Right cardiac atrium (tissue), 5 donors: ENCODE results near the gene FAM110A. TPM values are rescaled to one million over a fixed set of nuclear protein-coding genes. Genes with fewer than 3 reads are reported as not detected.

Experiments used
- ATAC-seq, 2 donors: fragments of 200-7000 bp; cut with Tn5 transposase; one replicate each; pipeline versions ENCODE4 v1.8.0 to v1.9.1; 2020; ENCODE audit warnings: moderate library complexity in 2 of 2, mild to moderate bottlenecking in 1 of 2
- DNase-seq, 3 donors: peaks; one replicate each; pipeline ENCODE4 v3.0.0-alpha.2; 2020
- H3K27ac ChIP-seq: one replicate; pipeline ENCODE4 v1.5.1; 2013; ENCODE audit warnings: mild to moderate bottlenecking, low read length, control low read depth, moderate library complexity
- H3K27me3 ChIP-seq: one replicate; pipeline ENCODE4 v1.6.1; 2013; ENCODE audit not compliant: control insufficient read depth, insufficient read depth
- H3K4me1 ChIP-seq: one replicate; pipeline ENCODE4 v1.6.1; 2013; ENCODE audit warnings: low read length; ENCODE audit not compliant: control insufficient read depth, insufficient read depth
- H3K4me3 ChIP-seq: one replicate; pipeline ENCODE4 v1.5.1; 2013; ENCODE audit warnings: low read length, control low read depth
- H3K9me3 ChIP-seq: one replicate; pipeline ENCODE4 v1.6.1; 2013; ENCODE audit warnings: low read length; ENCODE audit not compliant: control insufficient read depth
- WGBS: extraction: QIAGEN DNeasy Blood & Tissue Kit; methylation state at CpG from one replicate; pipeline ENCODE4 v1.1.7; 2013; 5-methylcytosine and 5-hydroxymethylcytosine counted together
- intact Hi-C, 4 donors: fragments of 100-400 bp; cut with DNase I; formaldehyde crosslinking; loops; one replicate each; pipeline versions ENCODE4 v1.11.0 to v1.14.0; 2022 to 2023
- polyA plus RNA-seq: library from polyadenylated mRNA; stranded (reverse); fragments of 200-250 nt; gene quantifications from one replicate; pipeline ENCODE4 v1.2.3, GENCODE V29; 2013
- total RNA-seq, 4 donors: library from RNA; stranded (reverse); fragmentation: NEBNext Ultra II Directional; extraction: Animal tissue kit (Norgen Biotek cat#: 25700); gene quantifications; one replicate each; pipeline ENCODE4 v1.2.1, GENCODE V29; 2021
- donor health status: healthy with polysubstance abuse.
- donor health status: DM: no; HTN: yes; CAD: no.
- donor health status: DM: no; HTN: no; CAD: no.
- donor health status: DM: no; HTN: yes; CAD: no; lungs with severe emphysema.
- donor health status: DM: yes; HTN: yes; CAD: no.

The FAM110A gene
- total and polyA plus RNA-seq, 5 donors: 2.6 to 4.3 (median 3.5) TPM

GRCh38 chr20:875115-875514 is 41.6 kb downstream of the FAM110A start:
- no peak for DNase-seq
- Histone ChIP-seq H3K27ac (no peak overlapping the region), H3K4me3 (no peak overlapping the region), H3K9me3 (no peaks in the 10 kb centered on the region), H3K27me3 (no peaks in the 10 kb centered on the region), H3K4me1 (no peaks in the 10 kb centered on the region)
- WGBS: 85% methylated on average over 4 of the region's 4 CpGs
- no peak for ATAC-seq
- intact Hi-C loops: no loop called here

- H3K4me1 ChIP-seq: no peaks in the 10 kb centered on the region
- H3K27me3 ChIP-seq: no peaks in the 10 kb centered on the region
- H3K9me3 ChIP-seq: no peaks in the 10 kb centered on the region
- no peak for ATAC-seq
- intact Hi-C loops: no loop called here
- DNase-seq: no peak
- 86% methylated on average over 7 of the region's 7 CpGs for WGBS
- H3K4me3 ChIP-seq: no peak overlapping the region
- H3K27ac ChIP-seq: no peak overlapping the region
Measured at GRCh38 chr20:877814-878213, 44.3 kb downstream of the FAM110A start.

DNA sequence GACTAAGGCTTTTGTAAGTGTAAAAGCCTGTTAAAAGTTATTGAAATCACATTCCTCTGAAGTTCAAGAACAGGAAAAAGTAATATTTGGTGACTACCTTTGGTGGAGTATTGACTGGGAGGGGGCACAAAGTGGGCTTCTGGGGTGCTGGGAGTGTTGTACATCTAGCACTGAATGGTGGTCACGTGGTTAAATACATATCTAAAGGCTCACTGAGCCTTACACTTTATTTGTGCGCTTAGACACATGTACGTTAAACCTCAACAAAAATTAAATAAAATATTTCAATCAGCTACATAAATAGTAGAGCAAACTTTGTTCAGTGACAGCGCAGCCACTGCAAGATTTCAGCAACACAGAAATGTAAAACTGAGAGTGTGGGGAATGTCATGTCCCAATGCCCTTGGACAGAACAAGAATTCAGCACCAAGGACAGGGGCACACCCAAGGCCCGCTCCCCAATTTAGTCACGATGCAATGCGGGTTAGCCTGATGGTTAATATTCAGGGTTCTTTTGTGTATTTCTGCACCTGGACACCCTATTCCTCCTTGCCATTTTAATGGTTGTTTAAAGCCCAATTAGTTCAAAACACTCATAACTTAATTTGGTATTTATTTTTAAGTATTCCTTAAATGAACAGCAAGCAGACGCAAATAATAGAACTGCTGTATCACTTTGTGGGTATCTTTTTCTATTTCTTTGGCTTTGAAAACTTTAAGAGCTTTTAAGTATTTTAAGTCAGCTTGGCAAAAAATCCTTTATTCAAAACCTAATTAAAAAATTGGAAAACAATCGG is 45.2 kb downstream of the FAM110A start:
- intact Hi-C loops: no loop called here
- Histone ChIP-seq H3K27ac (no peak overlapping the region), H3K4me1 (no peaks in the 10 kb centered on the region), H3K4me3 (no peak overlapping the region), H3K9me3 (no peaks in the 10 kb centered on the region), H3K27me3 (no peaks in the 10 kb centered on the region)
- DNase-seq (no peak), ATAC-seq (no peak)
- 49% methylated on average over 9 of the region's 9 CpGs for WGBS

GRCh38 chr20:879626-880025 is 46.1 kb downstream of the FAM110A start:
- no peak for ATAC-seq

DNA sequence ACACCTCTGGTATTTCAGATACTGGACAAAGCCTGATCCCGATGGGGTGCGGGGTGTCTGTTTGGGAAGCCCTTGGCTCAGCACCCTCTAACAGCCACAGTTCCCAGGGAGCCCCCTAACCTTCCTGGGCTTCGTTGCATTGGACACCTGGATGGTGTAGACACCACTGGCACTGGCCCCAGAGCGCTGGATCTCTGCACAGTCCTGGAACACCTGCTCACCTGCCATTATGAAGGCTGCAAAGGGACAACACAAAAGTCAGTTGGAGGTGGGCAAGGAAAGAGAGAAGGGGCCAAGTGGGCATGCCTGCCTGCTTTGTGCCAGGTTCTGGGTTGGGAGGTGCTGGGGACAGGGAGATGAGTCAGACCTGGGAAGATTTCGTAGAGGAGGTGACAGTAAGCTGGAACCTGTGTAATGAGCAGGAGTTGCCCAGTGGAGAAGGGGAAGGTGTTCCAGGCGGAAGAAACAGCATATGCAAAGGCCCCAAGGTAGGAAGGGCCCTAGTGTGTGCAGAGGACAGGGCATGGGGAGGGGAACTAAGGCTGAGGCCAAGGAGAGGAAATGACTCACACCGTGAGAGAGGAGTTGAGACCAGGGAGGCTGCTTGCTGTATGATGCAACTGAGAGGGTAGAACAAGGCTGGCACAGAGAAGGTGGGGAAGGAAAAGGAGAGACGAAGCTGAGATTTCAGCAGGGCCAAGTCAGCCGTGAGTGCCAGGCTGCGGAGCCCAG is 47.7 kb downstream of the FAM110A start:
- H3K4me3 ChIP-seq: no peak overlapping the region
- ATAC-seq (peak in 1 of 2 donors; percentile 58), DNase-seq (no peak)
- no peak overlapping the region for H3K27ac ChIP-seq
- H3K27me3 ChIP-seq: no peaks in the 10 kb centered on the region
- intact Hi-C loops: no loop called here
- 69% methylated on average over 10 of the region's 10 CpGs for WGBS
- no peaks in the 10 kb centered on the region for H3K9me3 ChIP-seq
- H3K4me1 ChIP-seq: no peaks in the 10 kb centered on the region

More at GRCh38 chr20:879626-880025, 46.1 kb downstream of the FAM110A start:
- DNase-seq: no peak
- WGBS: 59% methylated on average over 4 of the region's 4 CpGs
- no peak overlapping the region for H3K27ac ChIP-seq
- no peak overlapping the region for H3K4me3 ChIP-seq
- intact Hi-C loops: no loop called here
- H3K9me3 ChIP-seq: no peaks in the 10 kb centered on the region
- no peaks in the 10 kb centered on the region for H3K27me3 ChIP-seq
- H3K4me1 ChIP-seq: no peaks in the 10 kb centered on the region

DNA sequence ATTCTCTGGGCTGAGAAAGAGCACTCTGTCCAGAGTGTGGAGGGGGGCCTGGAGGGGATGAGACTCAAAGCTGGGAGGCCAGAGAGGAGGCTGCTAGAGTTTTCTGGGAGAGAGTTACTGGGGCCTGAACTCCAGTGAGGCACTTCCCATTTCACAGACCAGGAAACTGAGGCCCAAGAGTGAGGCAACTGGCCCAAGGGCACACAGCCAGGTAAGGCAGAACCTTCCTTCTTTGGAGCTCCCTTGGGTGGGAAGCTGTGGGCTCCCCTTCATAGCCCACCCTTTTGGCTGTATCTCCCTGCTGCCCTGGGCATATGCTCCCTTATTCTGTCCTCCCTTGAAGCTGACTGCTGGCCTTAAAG is 48.2 kb downstream of the FAM110A start:
- no peaks in the 10 kb centered on the region for H3K9me3 ChIP-seq
- ATAC-seq (no peak), DNase-seq (no peak)
- intact Hi-C loops: no loop called here
- no peaks in the 10 kb centered on the region for H3K27me3 ChIP-seq
- no peaks in the 10 kb centered on the region for H3K4me1 ChIP-seq
- H3K27ac ChIP-seq: no peak overlapping the region
- H3K4me3 ChIP-seq: no peak overlapping the region

DNA sequence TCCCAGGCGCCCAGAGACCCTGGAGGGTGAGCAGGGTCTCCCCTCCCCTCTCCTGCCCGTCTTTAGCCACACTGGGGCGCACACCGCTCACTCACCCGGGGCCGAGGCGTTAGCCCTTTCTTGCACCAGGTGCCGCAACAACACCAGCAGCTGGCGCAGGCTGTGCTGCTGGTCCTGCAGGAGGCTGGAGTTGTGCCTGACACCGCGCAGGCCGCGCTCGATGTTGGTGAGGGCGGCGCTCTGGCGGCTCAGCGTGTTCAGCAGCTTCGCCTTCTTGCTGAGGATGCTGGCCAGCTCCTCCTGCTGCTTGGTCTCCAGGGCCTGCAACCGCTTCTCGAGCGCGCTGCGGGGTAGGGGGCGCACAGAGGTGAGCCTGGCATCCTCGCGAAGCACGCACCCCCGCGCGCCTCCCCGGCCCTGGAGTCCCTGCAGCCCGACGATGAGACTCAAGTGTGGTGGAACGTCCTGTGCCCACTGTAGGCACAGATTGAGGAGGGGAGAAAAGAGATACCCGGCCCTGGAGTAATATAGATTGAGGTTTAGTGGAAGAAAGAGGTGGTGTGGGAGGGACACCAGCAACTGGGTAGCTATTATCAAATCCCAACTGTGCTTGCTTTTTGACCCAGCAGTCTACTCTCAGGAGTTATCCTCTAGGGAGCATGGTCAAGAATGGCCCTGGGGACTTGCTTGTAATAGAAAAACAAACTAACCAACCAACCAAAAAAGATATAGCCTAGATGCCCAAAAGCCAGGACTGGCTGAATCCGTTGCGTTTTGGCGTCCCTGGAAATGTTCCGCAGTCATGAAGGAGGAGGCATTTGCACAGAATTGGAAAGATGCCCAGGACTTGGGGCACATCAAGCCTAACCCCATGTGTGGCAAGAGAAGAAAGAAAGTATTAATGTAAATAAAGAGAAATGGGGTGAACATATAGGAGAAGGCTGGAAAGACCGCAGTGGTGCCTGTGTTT is 51.8 kb downstream of the FAM110A start:
- Histone ChIP-seq H3K27me3 (no peaks in the 10 kb centered on the region), H3K9me3 (no peaks in the 10 kb centered on the region), H3K4me1 (no peaks in the 10 kb centered on the region), H3K27ac (no peak overlapping the region), H3K4me3 (no peak overlapping the region)
- DNase-seq (peak; percentile 70 to 93 (median 88)), ATAC-seq (peak; percentile 71 to 84)
- intact Hi-C loops: no loop called here
- WGBS: 14% methylated on average over 41 of the region's 41 CpGs

DNA sequence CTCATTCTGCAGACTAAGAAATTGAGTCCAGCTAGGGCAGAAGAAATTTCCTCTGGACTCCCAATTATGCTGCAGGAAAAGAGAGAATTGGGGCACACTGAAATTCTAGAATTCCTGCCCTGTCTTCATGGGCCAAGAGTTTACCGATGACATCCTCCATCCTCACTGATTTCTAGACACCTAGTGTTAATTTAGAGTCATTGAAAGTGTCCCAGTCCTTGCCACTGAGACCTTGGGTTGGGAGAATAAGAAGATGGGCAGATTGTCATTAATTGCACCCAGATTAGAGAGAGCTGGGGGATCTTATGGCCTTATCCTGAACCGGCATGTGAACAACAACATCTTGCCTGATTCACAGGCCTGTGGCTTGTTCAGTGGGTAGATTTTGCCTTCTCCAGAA is 53.6 kb downstream of the FAM110A start:
- Histone ChIP-seq H3K4me3 (no peak overlapping the region), H3K27me3 (no peaks in the 10 kb centered on the region), H3K27ac (no peak overlapping the region), H3K4me1 (peaks cover 11% of the 10 kb centered on the region), H3K9me3 (no peaks in the 10 kb centered on the region)
- intact Hi-C loops: no loop called here
- no peak for DNase-seq
- 85% methylated on average over 2 of the region's 2 CpGs for WGBS
- ATAC-seq: no peak

DNA sequence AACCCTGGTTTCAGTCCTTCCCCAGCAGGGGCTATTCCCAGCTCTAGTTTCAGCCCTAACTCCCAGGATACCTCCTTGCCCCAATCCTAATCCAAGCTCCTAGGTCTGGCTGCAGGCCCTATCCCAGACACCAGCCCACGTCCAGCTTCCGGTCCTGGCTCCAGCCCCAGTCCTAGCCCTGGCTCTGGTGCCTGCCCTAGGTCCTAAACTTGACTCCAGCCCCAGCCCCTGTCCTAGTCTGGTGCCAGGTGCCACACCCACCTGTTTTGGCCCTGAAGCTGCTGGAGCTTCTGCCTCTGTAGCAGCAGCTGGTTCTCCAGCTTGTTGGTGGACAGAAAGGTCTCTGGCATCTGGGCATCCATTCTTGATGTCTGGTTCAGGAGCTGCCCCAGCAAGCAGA is 54.5 kb downstream of the FAM110A start:
- WGBS: 45% methylated on average over 2 of the region's 2 CpGs
- Histone ChIP-seq H3K4me1 (peaks cover 11% of the 10 kb centered on the region), H3K4me3 (no peak overlapping the region), H3K27ac (no peak overlapping the region), H3K27me3 (no peaks in the 10 kb centered on the region), H3K9me3 (no peaks in the 10 kb centered on the region)
- intact Hi-C loops: no loop called here
- DNase-seq: peak; percentile 29 to 81 (median 72)
- peak; percentile 21 to 48 for ATAC-seq

- H3K27me3 ChIP-seq: no peaks in the 10 kb centered on the region
- no peaks in the 10 kb centered on the region for H3K9me3 ChIP-seq
- ATAC-seq (no peak), DNase-seq (no peak)
- H3K4me1 ChIP-seq: peaks cover 11% of the 10 kb centered on the region
- no peak overlapping the region for H3K4me3 ChIP-seq
- 87% methylated on average over 5 of the region's 5 CpGs for WGBS
- intact Hi-C loops: no loop called here
- no peak overlapping the region for H3K27ac ChIP-seq
Measured at GRCh38 chr20:889106-889505, 55.6 kb downstream of the FAM110A start.
